Epithelial cell of proximal tubule (primary cell): ENCODE results near the gene RELL2. TPM values are rescaled to one million over a fixed set of nuclear protein-coding genes. Genes with fewer than 3 reads are reported as not detected.
A peak's percentile ranks its signal among the peaks of the same experiment; 100 is the strongest.

Source experiments
- DNase-seq: peaks from one replicate; pipeline ENCODE4 v3.0.0-alpha.2; 2011; ENCODE audit warnings: low read depth
- H3K4me3 ChIP-seq: 2 replicates; pipeline ENCODE4 v1.5.1; 2011; ENCODE audit warnings: low read depth, mild to moderate bottlenecking, low read length
- CTCF ChIP-seq: conservative IDR thresholded peaks from 2 replicates; pipeline ENCODE4 v1.5.1; 2012; ENCODE audit warnings: low read depth, mild to moderate bottlenecking, low read length
- total RNA-seq: library from RNA; depleted of rRNA; stranded (reverse); fragments of >200 nt; gene quantifications from 2 replicates; pipeline ENCODE4 v1.2.3, GENCODE V29; 2015

Gene RELL2
- total RNA-seq, 1 donor from 2014 or later: 10.3 TPM

DNA sequence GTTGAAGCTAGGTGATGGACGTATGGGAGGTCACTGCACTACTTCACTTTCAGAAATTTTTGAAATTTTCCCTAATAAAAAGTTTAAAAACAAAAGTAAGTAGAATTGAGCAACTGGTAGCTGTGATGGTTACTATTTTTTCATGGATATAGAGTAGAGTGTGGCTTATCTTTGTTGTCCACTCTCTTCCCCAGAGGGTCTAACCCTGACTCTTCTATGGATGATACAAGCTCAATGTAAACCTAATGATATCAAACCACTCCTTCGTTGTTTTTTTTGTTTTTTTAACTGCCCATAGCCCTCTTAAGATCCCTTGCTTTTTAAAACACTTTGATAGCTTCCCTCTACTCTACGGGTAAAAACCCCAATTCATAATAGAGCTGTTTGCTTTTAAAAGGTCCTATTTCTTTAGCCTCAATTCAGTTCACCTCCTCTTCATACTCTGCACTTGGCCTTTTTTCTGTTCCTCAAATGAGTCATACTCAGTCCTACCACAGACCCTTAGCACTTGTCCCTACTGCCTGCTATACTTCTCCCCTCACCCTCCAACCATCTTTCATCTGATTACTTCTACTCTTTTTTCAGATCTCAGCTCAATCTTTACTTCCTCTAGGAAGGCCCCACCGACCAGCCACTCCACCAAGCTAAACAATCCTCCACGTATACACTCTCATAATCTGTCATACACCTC, 2.8 kb upstream of the RELL2 start:
- TF ChIP-seq CTCF: no peak
- H3K4me3 ChIP-seq: no peak overlapping the region
- no peak for DNase-seq

GRCh38 chr5:141634720-141635119, 2.1 kb upstream of the RELL2 start:
- DNase-seq: no peak
- H3K4me3 ChIP-seq: no peak overlapping the region
- TF ChIP-seq CTCF: no peak

GRCh38 chr5:141635646-141636045, 1.2 kb upstream of the RELL2 start:
- TF ChIP-seq CTCF: no peak
- peak overlapping the region; percentile 67 for H3K4me3 ChIP-seq
- DNase-seq: no peak

DNA sequence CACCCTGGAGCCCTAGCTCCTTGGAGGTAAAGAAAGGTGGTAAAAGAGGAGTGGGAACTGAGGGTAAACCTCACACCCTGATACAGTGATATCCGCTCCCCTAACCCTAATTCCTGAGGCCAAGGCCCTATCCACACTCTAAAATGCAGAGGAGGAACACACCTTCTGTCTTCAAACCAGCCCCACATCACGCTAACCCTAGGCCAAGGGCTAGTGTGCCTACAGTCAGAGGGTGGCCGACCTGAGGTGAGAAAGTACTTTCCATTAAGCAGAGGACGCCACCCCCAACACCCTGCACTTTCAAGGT, 738 bp upstream of the RELL2 start:
- TF ChIP-seq CTCF: no peak
- no peak for DNase-seq
- H3K4me3 ChIP-seq: peak overlapping the region; percentile 67

DNA sequence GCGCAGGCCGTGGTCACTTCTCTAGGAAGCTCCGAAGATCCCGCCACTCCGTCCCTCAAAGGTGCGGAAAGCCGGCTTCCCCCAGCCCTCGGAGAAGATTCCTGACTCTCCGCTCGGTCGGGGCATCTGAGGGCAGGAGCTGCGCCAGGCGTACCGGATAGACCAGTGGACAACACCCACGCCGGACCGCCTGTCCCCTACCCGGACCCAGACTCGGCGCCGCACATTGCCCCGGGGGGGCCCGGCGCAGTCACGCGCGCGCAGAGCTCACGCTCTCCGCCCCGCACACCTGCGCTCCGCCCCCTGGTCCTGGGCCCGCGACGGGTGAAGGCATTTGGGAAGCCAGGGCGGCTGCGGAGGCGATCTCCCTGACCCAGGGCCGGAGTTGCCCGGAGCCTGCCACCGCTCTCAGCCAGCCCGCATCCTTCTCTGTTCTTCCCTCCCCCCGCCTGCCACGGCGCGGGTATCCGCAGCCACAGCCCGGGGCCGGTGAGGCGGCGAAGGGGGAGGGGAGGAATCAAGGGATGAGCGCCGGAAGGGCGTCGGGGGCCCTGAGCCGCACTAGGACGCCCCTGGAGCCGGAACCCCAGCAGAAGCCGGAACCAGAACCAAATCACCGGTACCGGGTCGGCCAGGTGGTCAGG, 448 bp downstream of the RELL2 start:
- no peak for TF ChIP-seq CTCF
- DNase-seq: no peak
- H3K4me3 ChIP-seq: peak overlapping the region; percentile 67

GRCh38 chr5:141637767-141638419, 1.1 kb downstream of the RELL2 start:
- no peak for DNase-seq
- peak overlapping the region; percentile 67 for H3K4me3 ChIP-seq
- peak; percentile 30 for TF ChIP-seq CTCF
